CD4-positive, alpha-beta T cell (primary cell): ENCODE results near the gene GPRC5C. TPM values are rescaled to one million over a fixed set of nuclear protein-coding genes. Genes with fewer than 3 reads are reported as not detected.

Experiments used
- ATAC-seq: fragments of 200-7000 bp; cut with Tn5 transposase; one replicate; pipeline ENCODE4 v1.10.0; 2022; ENCODE audit warnings: mild to moderate bottlenecking; ENCODE audit not compliant: poor library complexity
- CTCF ChIA-PET: fragments of 350-600 bp; sonication (Branson Sonifier 250); formaldehyde crosslinking; loops from one replicate; lab custom pipeline; 2021; ENCODE audit warnings: antibody characterized with exemption, inconsistent platforms; lab: Charles Lee
- POLR2A ChIA-PET: fragments of 350-600 bp; sonication (Branson Sonifier 250); formaldehyde crosslinking; loops from one replicate; lab custom pipeline; 2021; ENCODE audit warnings: antibody characterized with exemption, inconsistent platforms; lab: Charles Lee
- DNase-seq, 14 experiments: peaks; one replicate each; pipeline ENCODE4 v3.0.0-alpha.2; 2013 to 2020; ENCODE audit warnings: mixed read lengths in 2 of 14
- H3K27ac ChIP-seq, 2 donors: one replicate each; pipeline versions ENCODE4 v1.5.1 to v1.7.0; 2013; ENCODE audit warnings: low read length in 2 of 2, low read depth in 1 of 2, mild to moderate bottlenecking in 1 of 2
- H3K27me3 ChIP-seq, 2 experiments: 1 replicate in 1 of 2; 2 replicates in 1 of 2; pipeline versions ENCODE4 v1.6.1 to v1.7.0; 2013; ENCODE audit warnings: low read length in 2 of 2, control low read depth in 1 of 2, mild to moderate bottlenecking in 1 of 2, moderate library complexity in 1 of 2; ENCODE audit not compliant: insufficient read depth in 2 of 2, control insufficient read depth in 1 of 2
- H3K36me3 ChIP-seq: one replicate; pipeline ENCODE4 v1.6.1; 2013; ENCODE audit warnings: low read length, control low read depth; ENCODE audit not compliant: insufficient read depth
- H3K4me1 ChIP-seq: one replicate; pipeline ENCODE4 v1.6.1; 2013; ENCODE audit warnings: low read length, control low read depth; ENCODE audit not compliant: insufficient read depth
- H3K4me3 ChIP-seq: one replicate; pipeline ENCODE4 v1.5.1; 2013; ENCODE audit warnings: mild to moderate bottlenecking, low read length, moderate library complexity
- H3K9me3 ChIP-seq, 2 experiments: 1 replicate in 1 of 2; 2 replicates in 1 of 2; pipeline versions ENCODE4 v1.6.1 to v1.7.0; 2013; ENCODE audit warnings: low read length in 2 of 2, mild to moderate bottlenecking in 2 of 2, control low read depth in 1 of 2, moderate library complexity in 1 of 2; ENCODE audit not compliant: control insufficient read depth in 1 of 2, insufficient read depth in 1 of 2
- H3K27ac Mint-ChIP-seq: one replicate; pipeline ENCODE4 v1.8.0; 2020; ENCODE audit warnings: mixed read lengths
- H3K27me3 Mint-ChIP-seq: one replicate; pipeline ENCODE4 v1.8.0; 2021; ENCODE audit warnings: mixed read lengths
- H3K36me3 Mint-ChIP-seq: one replicate; pipeline ENCODE4 v1.8.0; 2021; ENCODE audit warnings: low read depth, mixed read lengths
- H3K4me1 Mint-ChIP-seq: one replicate; pipeline ENCODE4 v1.8.0; 2021; ENCODE audit warnings: low read depth, mixed read lengths
- H3K4me3 Mint-ChIP-seq: one replicate; pipeline ENCODE4 v1.8.0; 2020; ENCODE audit warnings: mild to moderate bottlenecking, mixed read lengths
- H3K9me3 Mint-ChIP-seq: one replicate; pipeline ENCODE4 v1.8.0; 2020; ENCODE audit warnings: mixed read lengths
- intact Hi-C, 2 experiments: fragments of 100-400 bp; cut with DNase I in 1 of 2; cut with micrococcal nuclease in 1 of 2; formaldehyde crosslinking; loops; one replicate each; pipeline versions ENCODE4 v1.15.1 to v1.9.0; 2023 to 2025; cut with DNase I, micrococcal nuclease
- total RNA-seq, 174 experiments: library from RNA in 2 of 174; stranded (reverse) in 2 of 174; gene quantifications; one replicate each; pipeline ENCODE4 v1.2.3 and lab custom pipeline; 2021 to 2026
- TF ChIP-seq, protein P1 (sequence below): fragments of 200-600 bp; IDR thresholded peaks from one replicate; pipeline ENCODE4 v1.8.0; 2022; ENCODE audit warnings: antibody characterized with exemption, mild to moderate bottlenecking

The GPRC5C gene
- total RNA-seq, 2 experiments from 2014 or later, result not detected

DNA sequence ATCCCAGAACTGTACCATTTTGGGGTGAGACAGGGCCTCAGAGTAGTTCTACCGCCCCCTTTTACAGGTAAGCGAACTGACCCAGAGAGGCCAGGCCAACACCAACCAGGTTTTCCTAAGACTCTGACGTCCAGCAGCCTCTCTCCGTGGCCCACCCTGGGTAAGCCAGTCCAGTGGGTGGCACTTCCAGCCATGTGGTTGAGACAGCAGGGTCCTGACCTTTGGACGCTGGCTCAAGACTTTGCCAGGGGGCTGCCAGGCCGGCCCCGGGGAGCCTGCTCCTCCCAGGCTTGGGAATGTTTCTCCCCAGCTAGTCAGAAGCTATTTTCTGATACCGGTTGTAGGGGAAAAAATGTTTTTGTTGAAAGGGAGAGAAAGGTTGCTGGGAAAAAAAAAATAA is 16.9 kb downstream of the GPRC5C start:
- no peak for DNase-seq

DNA sequence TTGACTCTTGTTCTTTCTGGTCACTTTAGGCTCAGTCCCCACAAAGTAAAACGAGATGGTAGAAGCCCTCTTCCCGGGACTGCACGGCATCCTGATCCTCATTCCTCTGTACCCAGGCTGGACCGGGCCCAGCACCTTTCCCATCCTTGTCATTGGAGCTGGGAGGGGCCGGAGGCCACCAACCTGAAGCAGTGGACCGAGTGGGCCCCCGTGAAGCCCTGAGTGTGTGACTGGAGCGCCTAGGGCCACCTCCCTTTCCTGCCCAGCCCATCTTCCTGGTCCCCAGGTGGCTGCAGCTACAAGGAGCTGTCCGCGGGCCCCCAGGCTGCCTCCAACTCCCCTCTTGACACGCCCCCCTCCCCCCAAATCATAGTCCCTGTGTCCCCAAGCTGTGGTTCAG is 17.4 kb downstream of the GPRC5C start:
- no peak overlapping the region for H3K27ac ChIP-seq
- Mint-ChIP-seq H3K4me1 (peaks cover 7% of the 10 kb centered on the region), H3K27me3 (peaks cover 12% of the 10 kb centered on the region), H3K36me3 (no peaks in the 10 kb centered on the region), H3K27ac (no peak overlapping the region), H3K4me3 (no peak overlapping the region), H3K9me3 (no peaks in the 10 kb centered on the region)
- DNase-seq, result no peak
- POLR2A ChIA-PET, result no interaction called here
- CTCF ChIA-PET, result no interaction called here
- intact Hi-C loops, result no loop called here
- ATAC-seq, result no peak
- H3K27me3 ChIP-seq, result peaks cover 0 to 3% of the 10 kb centered on the region in 2 experiments
- TF ChIP-seq, protein P1, sequence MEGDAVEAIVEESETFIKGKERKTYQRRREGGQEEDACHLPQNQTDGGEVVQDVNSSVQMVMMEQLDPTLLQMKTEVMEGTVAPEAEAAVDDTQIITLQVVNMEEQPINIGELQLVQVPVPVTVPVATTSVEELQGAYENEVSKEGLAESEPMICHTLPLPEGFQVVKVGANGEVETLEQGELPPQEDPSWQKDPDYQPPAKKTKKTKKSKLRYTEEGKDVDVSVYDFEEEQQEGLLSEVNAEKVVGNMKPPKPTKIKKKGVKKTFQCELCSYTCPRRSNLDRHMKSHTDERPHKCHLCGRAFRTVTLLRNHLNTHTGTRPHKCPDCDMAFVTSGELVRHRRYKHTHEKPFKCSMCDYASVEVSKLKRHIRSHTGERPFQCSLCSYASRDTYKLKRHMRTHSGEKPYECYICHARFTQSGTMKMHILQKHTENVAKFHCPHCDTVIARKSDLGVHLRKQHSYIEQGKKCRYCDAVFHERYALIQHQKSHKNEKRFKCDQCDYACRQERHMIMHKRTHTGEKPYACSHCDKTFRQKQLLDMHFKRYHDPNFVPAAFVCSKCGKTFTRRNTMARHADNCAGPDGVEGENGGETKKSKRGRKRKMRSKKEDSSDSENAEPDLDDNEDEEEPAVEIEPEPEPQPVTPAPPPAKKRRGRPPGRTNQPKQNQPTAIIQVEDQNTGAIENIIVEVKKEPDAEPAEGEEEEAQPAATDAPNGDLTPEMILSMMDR, result no peak
- H3K4me1 ChIP-seq, result peaks cover 28% of the 10 kb centered on the region
- H3K9me3 ChIP-seq, result no peaks in the 10 kb centered on the region
- no peaks in the 10 kb centered on the region for H3K36me3 ChIP-seq
- H3K4me3 ChIP-seq, result no peak overlapping the region

More for the DNA sequence above, 16.9 kb downstream of the GPRC5C start:
- Histone ChIP-seq H3K4me1 (peaks cover 25% of the 10 kb centered on the region), H3K27ac (no peak overlapping the region), H3K36me3 (no peaks in the 10 kb centered on the region), H3K27me3 (peaks cover 0 to 3% of the 10 kb centered on the region in 2 experiments), H3K4me3 (no peak overlapping the region), H3K9me3 (no peaks in the 10 kb centered on the region)
- no peak overlapping the region for H3K27ac Mint-ChIP-seq
- CTCF ChIA-PET, result interaction anchor here (0.7 kb wide), 1 partner anchor 9 kb away, joined by 4 read pairs; no protein-coding TSS in a partner anchor
- peaks cover 12% of the 10 kb centered on the region for H3K27me3 Mint-ChIP-seq
- peaks cover 7% of the 10 kb centered on the region for H3K4me1 Mint-ChIP-seq
- no peak for ATAC-seq
- POLR2A ChIA-PET, result no interaction called here
- H3K36me3 Mint-ChIP-seq, result no peaks in the 10 kb centered on the region
- no peak overlapping the region for H3K4me3 Mint-ChIP-seq
- no peaks in the 10 kb centered on the region for H3K9me3 Mint-ChIP-seq
- intact Hi-C loops, result no loop called here
- TF ChIP-seq, protein P1, result no peak

DNA sequence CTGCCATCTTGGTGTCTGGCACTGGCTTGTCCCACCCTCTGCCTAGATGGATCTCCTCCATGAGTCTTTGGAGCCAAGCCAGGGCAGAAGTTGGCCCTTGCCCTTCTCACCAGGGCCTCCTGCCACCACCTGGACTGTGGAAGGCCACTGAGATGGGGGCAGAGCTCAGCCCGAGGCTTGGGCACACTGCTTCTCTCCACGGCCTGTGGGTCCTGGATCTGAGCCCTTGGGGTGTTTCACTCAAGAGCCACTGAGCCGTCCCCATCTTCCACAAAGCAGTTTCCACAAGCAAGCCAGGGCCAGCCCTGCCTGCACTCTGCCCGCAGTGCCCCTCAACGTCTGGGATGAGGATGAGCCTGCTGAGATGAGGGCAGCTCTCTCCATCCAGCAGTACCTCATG is 17.9 kb downstream of the GPRC5C start:
- no peaks in the 10 kb centered on the region for H3K36me3 ChIP-seq
- TF ChIP-seq, protein P1, result no peak
- H3K4me1 ChIP-seq, result peaks cover 33% of the 10 kb centered on the region
- no peaks in the 10 kb centered on the region for H3K9me3 Mint-ChIP-seq
- H3K27me3 Mint-ChIP-seq, result peaks cover 10% of the 10 kb centered on the region
- H3K27ac Mint-ChIP-seq, result no peak overlapping the region
- H3K4me3 Mint-ChIP-seq, result no peak overlapping the region
- ATAC-seq, result no peak
- no peak overlapping the region for H3K27ac ChIP-seq
- H3K4me3 ChIP-seq, result no peak overlapping the region
- DNase-seq, result no peak
- peaks cover 7% of the 10 kb centered on the region for H3K4me1 Mint-ChIP-seq
- intact Hi-C loops, result no loop called here
- H3K9me3 ChIP-seq, result no peaks in the 10 kb centered on the region
- no peaks in the 10 kb centered on the region for H3K36me3 Mint-ChIP-seq
- CTCF ChIA-PET, result no interaction called here
- H3K27me3 ChIP-seq, result peaks cover 0 to 3% of the 10 kb centered on the region in 2 experiments
- POLR2A ChIA-PET, result no interaction called here
